OCI-LY7 (cell line): Measurements from ENCODE around the gene CRY1. TPM values are rescaled to one million over a fixed set of nuclear protein-coding genes. Genes with fewer than 3 reads are reported as not detected.

Experiments used
- BruUV-seq: library from RNA; stranded (reverse); fragments of 400-500 nt; replicated peaks from 2 replicates; lab custom pipeline; 2021; lab: Mats Ljungman, UMichigan
- CTCF ChIA-PET: fragments of 300-600 bp; sonication (Branson Sonifier 250); formaldehyde crosslinking; loops from one replicate; lab custom pipeline; 2022; ENCODE audit warnings: antibody characterized with exemption; ENCODE audit not compliant: unreplicated experiment; lab: Charles Lee
- POLR2A ChIA-PET: fragments of 300-600 bp; sonication (Branson Sonifier 250); formaldehyde crosslinking; loops from one replicate; lab custom pipeline; 2022; ENCODE audit warnings: antibody characterized with exemption; lab: Charles Lee
- DNase-seq: peaks from one replicate; pipeline ENCODE4 v3.0.0-alpha.2; 2015; ENCODE audit warnings: low spot score
- H2AFZ ChIP-seq: fragments of 200-600 bp; sonication (generic), shearing (Covaris generic); 2 replicates; pipeline ENCODE4 v1.6.1; 2014; ENCODE audit warnings: mild to moderate bottlenecking, antibody characterized with exemption, low read length, moderate library complexity
- H3K27ac ChIP-seq: fragments of 200-600 bp; sonication (generic); 2 replicates; pipeline ENCODE4 v1.5.1; 2014; ENCODE audit warnings: mixed run types, low read depth, mild to moderate bottlenecking, moderate library complexity, low read length, inconsistent platforms; ENCODE audit not compliant: poor library complexity, severe bottlenecking
- H3K36me3 ChIP-seq: fragments of 200-600 bp; sonication (generic); 2 replicates; pipeline ENCODE4 v1.6.1; 2014; ENCODE audit warnings: mild to moderate bottlenecking, antibody characterized with exemption, low read length, moderate library complexity, mixed read lengths; ENCODE audit not compliant: insufficient read depth
- H3K4me1 ChIP-seq: fragments of 200-600 bp; sonication (generic); 2 replicates; pipeline ENCODE4 v1.5.1; 2014; ENCODE audit warnings: mild to moderate bottlenecking, low read length; ENCODE audit not compliant: insufficient read depth, poor library complexity, severe bottlenecking
- H3K4me2 ChIP-seq: fragments of 200-600 bp; sonication (generic); 2 replicates; pipeline ENCODE4 v1.6.1; 2014; ENCODE audit warnings: mild to moderate bottlenecking, low read length
- H3K4me3 ChIP-seq: fragments of 200-600 bp; sonication (generic); 2 replicates; pipeline ENCODE4 v1.5.1; 2014; ENCODE audit warnings: mild to moderate bottlenecking, low read depth, low read length; ENCODE audit not compliant: poor library complexity, severe bottlenecking
- H3K79me2 ChIP-seq: fragments of 200-600 bp; sonication (generic); 2 replicates; pipeline ENCODE4 v1.6.1; 2016; ENCODE audit warnings: low read depth, mild to moderate bottlenecking, low read length, moderate library complexity, mixed read lengths; ENCODE audit not compliant: insufficient read depth
- H3K9me2 ChIP-seq: fragments of 200-600 bp; sonication (generic); 2 replicates; pipeline ENCODE4 v1.6.1; 2016; ENCODE audit warnings: mild to moderate bottlenecking, low read length, mixed read lengths; ENCODE audit not compliant: insufficient read depth
- H3K9me3 ChIP-seq: fragments of 200-600 bp; sonication (generic); 2 replicates; pipeline ENCODE4 v1.6.1; 2014; ENCODE audit warnings: mild to moderate bottlenecking, mixed run types, low read length, mixed read lengths
- H4K20me1 ChIP-seq: fragments of 200-600 bp; sonication (generic); 2 replicates; pipeline ENCODE4 v1.6.1; 2014; ENCODE audit warnings: mild to moderate bottlenecking, antibody characterized with exemption, low read length, moderate library complexity, mixed read lengths; ENCODE audit not compliant: insufficient read depth
- EZH2phosphoT487 ChIP-seq: fragments of 200-600 bp; sonication (generic); IDR thresholded peaks from 2 replicates; pipeline ENCODE4 v1.6.1; 2018; ENCODE audit warnings: low read depth, borderline replicate concordance, mild to moderate bottlenecking, mixed run types, antibody characterized with exemption, low read length, moderate library complexity, mixed read lengths
- intact Hi-C: fragments of 100-400 bp; cut with micrococcal nuclease; formaldehyde crosslinking; loops from one replicate; pipeline ENCODE4 v1.10.0; 2022; ENCODE audit not compliant: unreplicated experiment
- total RNA-seq, 2 experiments: library from RNA; depleted of rRNA in 1 of 2; stranded (reverse); fragments of >200 nt in 1 of 2; shearing (Covaris generic) in 1 of 2; gene quantifications; 2 replicates each; pipeline ENCODE4 v1.2.3, GENCODE V29; 2014 to 2022
- TF ChIP-seq, protein P1 (sequence below): fragments of 200-600 bp; sonication (generic); conservative IDR thresholded peaks from 2 replicates; pipeline ENCODE4 v1.5.1; 2014; ENCODE audit warnings: mild to moderate bottlenecking, antibody characterized with exemption, low read length, moderate library complexity, mixed read lengths

CRY1 gene
- total RNA-seq, 2 experiments from 2014 or later: not detected

DNA sequence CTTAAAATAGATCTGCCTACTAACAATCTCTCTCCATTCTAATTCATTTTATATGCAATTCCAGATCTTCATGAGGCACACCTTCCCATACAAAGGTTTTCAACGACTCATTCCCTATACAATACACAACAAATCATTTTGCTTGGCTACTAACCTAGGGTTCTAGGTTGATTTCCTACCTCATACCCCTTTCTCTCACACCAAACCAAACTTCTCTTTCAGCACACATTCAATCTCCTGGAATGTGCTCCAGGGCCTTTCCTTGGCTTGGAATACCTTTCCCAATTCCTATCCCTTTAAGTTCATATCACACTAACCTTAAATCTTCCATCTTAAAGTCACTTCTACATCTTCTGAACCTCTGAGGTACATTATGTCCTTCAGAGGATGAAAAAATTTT lies 67.7 kb downstream of the CRY1 start:
- H3K79me2 ChIP-seq: no peaks in the 10 kb centered on the region
- TF ChIP-seq, protein P1, sequence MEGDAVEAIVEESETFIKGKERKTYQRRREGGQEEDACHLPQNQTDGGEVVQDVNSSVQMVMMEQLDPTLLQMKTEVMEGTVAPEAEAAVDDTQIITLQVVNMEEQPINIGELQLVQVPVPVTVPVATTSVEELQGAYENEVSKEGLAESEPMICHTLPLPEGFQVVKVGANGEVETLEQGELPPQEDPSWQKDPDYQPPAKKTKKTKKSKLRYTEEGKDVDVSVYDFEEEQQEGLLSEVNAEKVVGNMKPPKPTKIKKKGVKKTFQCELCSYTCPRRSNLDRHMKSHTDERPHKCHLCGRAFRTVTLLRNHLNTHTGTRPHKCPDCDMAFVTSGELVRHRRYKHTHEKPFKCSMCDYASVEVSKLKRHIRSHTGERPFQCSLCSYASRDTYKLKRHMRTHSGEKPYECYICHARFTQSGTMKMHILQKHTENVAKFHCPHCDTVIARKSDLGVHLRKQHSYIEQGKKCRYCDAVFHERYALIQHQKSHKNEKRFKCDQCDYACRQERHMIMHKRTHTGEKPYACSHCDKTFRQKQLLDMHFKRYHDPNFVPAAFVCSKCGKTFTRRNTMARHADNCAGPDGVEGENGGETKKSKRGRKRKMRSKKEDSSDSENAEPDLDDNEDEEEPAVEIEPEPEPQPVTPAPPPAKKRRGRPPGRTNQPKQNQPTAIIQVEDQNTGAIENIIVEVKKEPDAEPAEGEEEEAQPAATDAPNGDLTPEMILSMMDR: no peak
- intact Hi-C loops: no loop called here
- no peak overlapping the region for H3K27ac ChIP-seq
- no peaks in the 10 kb centered on the region for H3K4me1 ChIP-seq
- DNase-seq: no peak
- no peaks in the 10 kb centered on the region for H3K9me3 ChIP-seq
- H3K4me3 ChIP-seq: no peak overlapping the region
- H2AFZ ChIP-seq: no peak overlapping the region
- no peaks in the 10 kb centered on the region for H3K36me3 ChIP-seq
- no peak overlapping the region for H3K4me2 ChIP-seq
- no TSS peak for BruUV-seq
- no peaks in the 10 kb centered on the region for H4K20me1 ChIP-seq
- H3K9me2 ChIP-seq: no peaks in the 10 kb centered on the region
- POLR2A ChIA-PET: no interaction called here
- CTCF ChIA-PET: no interaction called here

DNA sequence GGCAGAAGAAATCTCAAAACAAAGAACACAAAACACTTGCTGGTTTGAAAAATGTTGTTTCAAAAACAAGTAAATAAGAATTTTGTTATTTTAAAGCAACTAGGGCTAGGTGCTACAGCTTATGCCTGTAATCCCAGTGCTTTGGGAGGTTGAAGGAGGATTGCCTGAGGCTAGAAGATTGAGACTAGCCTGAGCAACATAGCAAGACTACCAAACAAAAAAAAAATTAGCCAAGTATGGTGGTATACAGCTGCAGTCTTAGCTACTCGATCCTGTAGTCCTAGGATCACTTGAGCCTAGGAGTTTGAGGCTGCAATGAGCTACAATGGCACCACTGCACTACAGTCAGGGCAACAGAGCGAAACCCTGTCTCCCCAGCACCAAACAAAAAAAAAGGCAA lies 73.8 kb downstream of the CRY1 start:
- H2AFZ ChIP-seq: no peak overlapping the region
- POLR2A ChIA-PET: interaction anchor here (0.7 kb wide), 1 partner anchor 65 kb away, joined by 3 read pairs; no protein-coding TSS in a partner anchor
- TF ChIP-seq, protein P1: no peak
- TF ChIP-seq EZH2phosphoT487: no peak
- intact Hi-C loops: no loop called here
- no peak overlapping the region for H3K27ac ChIP-seq
- BruUV-seq: no TSS peak
- no peaks in the 10 kb centered on the region for H3K4me1 ChIP-seq
- no peaks in the 10 kb centered on the region for H4K20me1 ChIP-seq
- CTCF ChIA-PET: no interaction called here
- no peak overlapping the region for H3K4me3 ChIP-seq
- no peaks in the 10 kb centered on the region for H3K79me2 ChIP-seq
- no peaks in the 10 kb centered on the region for H3K36me3 ChIP-seq
- no peak for DNase-seq
- H3K9me3 ChIP-seq: no peaks in the 10 kb centered on the region
- H3K4me2 ChIP-seq: no peak overlapping the region
- no peaks in the 10 kb centered on the region for H3K9me2 ChIP-seq

DNA sequence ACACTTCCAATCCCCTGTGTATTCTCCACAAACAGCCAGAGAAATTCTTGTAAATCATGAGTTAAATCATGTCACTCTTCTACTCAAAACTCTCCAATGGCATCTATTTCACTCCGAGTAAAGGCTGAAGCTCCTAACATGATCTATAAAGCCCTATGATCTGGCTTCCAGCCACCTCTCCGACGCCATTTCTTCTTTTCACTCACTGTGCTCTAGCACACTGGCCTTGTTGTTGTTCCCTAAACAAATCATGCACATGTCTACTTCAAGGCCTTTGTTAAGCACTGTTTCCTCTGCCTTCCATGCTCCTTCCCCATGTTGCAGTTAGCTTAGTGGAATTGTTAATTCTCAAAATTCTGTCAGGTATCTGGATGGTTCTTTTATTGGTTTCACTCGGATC lies 76.3 kb downstream of the CRY1 start:
- Histone ChIP-seq H3K79me2 (no peaks in the 10 kb centered on the region), H3K36me3 (no peaks in the 10 kb centered on the region), H3K9me2 (no peaks in the 10 kb centered on the region), H3K9me3 (no peaks in the 10 kb centered on the region), H3K4me3 (no peak overlapping the region), H2AFZ (no peak overlapping the region), H4K20me1 (no peaks in the 10 kb centered on the region), H3K27ac (no peak overlapping the region), H3K4me2 (no peak overlapping the region), H3K4me1 (no peaks in the 10 kb centered on the region)
- no TSS peak for BruUV-seq
- ChIA-PET POLR2A (no interaction called here), CTCF (no interaction called here)
- intact Hi-C loops: no loop called here
- no peak for TF ChIP-seq EZH2phosphoT487
- TF ChIP-seq, protein P1: no peak
- DNase-seq: no peak
